ENCODE data around the gene ZBTB16.

The ZBTB16 gene

GRCh38 chr11:114243461-114244372 lies 184.2 kb downstream of the ZBTB16 start:
- no peak for DNase-seq (ENCODE audit: low read depth)

- DNase-seq (ENCODE audit: low read depth): no peak
These were observed 185.3 kb downstream of the ZBTB16 start for GRCh38 chr11:114244726-114245394.

DNA sequence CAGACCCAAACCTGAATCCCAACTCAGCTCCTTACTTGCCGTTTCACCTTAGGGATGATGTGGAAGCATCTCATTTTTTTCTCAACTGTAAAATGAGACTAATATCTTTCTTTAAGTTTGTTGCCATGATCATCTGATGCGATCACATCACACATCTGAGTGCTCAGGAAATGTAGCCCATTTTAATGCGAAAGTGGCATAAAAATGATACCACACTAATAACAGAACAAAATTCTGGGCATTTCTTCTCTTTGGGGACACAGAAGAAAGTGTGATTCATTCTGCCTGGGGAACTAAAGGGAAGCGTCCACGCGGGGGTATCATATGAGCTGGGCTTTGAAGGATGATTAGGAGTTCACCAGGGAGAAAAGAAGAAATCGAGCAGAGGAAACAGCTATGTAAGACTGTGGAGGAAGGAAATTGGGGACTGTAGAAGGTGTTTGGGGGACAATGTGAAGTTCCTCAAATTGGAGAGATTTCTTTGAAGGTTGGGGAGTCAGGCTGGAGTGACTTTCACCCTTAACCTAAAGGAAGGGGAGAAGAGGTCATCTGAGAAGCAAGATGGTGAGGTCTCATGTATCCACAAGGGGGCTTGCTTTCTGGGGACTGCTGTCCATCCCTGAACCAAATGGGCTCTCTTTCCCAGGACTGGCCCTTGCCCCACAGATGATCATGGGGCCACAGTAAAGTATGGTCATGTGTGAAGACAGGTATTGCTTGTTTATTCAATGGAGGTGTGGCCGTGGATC lies 187.0 kb downstream of the ZBTB16 start:
- no peak for DNase-seq (ENCODE audit: low read depth)

- DNase-seq (ENCODE audit: low read depth): no peak
These were observed 187.7 kb downstream of the ZBTB16 start for GRCh38 chr11:114247070-114247789.

GRCh38 chr11:114250180-114250579 lies 190.7 kb downstream of the ZBTB16 start:
- no peak for DNase-seq (ENCODE audit: low read depth)

DNA sequence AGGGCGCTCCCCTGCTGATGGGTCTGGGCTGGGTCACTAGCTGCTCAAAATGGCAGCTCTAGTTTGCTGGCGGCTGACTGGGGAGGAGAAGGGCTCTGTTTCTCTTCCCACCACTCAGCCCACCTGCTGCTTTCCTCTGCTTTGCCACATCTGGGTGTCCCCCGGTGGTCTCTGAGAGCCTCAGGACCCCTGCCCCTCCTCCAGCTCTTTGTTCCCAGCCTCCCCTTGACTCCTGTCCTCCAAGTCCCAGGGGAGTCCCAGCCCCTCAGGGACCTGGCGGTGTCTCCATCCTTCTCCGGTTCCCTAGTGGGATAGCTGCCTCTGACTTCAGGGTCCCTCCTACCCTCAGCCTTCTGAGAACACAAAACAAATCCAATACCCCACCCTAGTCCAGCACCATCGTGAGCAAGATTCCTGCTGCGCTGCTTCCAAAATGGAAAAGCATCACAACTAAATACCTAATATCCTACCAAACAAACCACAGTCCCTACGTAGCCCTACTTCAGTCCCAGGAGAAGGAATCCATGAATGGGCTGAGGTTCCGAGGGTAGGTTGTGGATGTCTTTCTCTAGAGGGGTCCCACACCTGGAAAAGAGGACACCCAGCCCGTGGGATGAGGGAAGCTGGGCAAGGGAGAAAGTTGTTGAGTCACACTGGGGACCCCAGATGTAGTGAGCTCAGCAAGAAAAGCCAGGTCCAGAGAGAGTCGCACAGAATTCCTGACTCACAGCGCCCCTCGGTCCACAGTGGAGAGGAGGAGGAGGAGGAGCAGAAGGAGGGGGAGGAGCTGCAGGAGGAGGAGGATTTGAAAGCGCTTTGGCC lies 191.7 kb downstream of the ZBTB16 start:
- no peak for DNase-seq (ENCODE audit: low read depth)

DNA sequence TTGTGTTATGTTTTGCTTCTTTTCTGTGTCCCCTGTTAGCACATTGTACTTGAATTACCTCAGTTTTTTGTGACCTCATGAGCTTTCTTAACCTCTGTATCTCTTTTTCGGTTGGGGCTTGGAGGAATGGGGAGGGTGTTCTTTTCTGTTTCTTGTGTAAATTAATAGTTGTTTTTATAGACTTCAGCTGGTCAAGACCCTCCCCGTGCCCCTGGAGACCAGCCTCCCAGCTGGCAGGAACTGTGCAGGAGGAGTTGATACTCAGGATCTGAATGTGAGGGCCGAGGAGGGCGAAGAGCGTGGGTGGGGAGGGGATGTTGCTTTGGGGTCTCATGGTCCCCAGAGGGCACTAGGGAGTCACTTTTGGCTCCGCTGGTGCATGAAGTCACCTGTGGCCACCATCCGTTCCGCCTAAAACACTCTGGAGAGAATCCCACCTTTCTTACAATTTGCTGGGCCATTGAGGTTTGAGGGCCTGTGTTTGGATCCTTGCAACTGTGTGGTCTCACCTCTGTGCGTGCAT lies 192.4 kb downstream of the ZBTB16 start:
- DNase-seq (ENCODE audit: low read depth): no peak

- no peak for DNase-seq (ENCODE audit: low read depth)
These were observed 193.3 kb downstream of the ZBTB16 start for GRCh38 chr11:114252767-114253166.

- no peak for DNase-seq (ENCODE audit: low read depth)
These were observed 194.3 kb downstream of the ZBTB16 start for GRCh38 chr11:114253771-114254170.

- DNase-seq (ENCODE audit: low read depth): no peak
These were observed 195.1 kb downstream of the ZBTB16 start for GRCh38 chr11:114254571-114255146.

GRCh38 chr11:114255289-114255688 lies 195.8 kb downstream of the ZBTB16 start:
- no peak for DNase-seq (ENCODE audit: low read depth)

GRCh38 chr11:114256176-114256966 lies 196.9 kb downstream of the ZBTB16 start:
- no peak for DNase-seq (ENCODE audit: low read depth)

GRCh38 chr11:114256967-114257286 lies 197.4 kb downstream of the ZBTB16 start:
- DNase-seq (ENCODE audit: low read depth): no peak

GRCh38 chr11:114257621-114258558 lies 198.4 kb downstream of the ZBTB16 start:
- DNase-seq (ENCODE audit: low read depth): no peak

DNA sequence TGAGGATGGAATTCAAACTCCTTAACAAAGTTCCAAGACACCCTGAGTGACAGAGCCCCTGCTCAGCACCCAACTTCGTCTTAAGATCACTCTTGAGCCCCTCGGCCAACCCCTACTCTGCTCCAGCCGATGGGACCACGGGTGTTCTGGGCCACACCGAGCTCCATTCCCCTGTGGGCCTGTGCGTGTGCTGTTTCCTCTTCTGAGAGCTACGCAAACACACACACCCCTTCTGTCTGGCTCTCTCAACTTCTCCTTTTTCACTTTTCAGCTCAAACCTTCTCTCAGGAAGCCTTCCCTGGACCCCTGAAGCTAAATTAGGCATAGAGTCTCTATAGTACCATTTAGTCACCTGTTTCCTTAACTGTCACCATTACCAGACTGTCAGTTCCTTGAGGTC lies 199.2 kb downstream of the ZBTB16 start:
- DNase-seq (ENCODE audit: low read depth): no peak

DNA sequence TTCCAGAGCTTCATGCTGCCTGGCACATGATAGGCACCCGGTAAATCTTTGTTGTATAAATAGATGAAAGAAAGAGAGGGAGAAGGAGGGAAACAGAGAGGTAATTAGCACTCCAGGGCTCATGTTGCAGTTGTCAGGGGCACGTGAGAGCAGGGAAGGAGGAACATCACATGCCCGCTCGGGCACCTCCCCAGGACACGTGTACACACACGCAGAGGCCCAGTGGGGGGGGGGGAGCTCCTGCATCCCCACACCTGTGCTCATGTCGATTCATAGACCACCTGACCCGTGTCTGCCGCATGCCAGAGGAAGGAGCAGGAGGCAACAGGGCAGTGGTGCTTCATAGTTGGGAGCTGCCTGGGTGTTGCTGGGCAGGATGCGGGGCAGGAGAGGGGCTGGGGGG lies 199.6 kb downstream of the ZBTB16 start:
- no peak for DNase-seq (ENCODE audit: low read depth)

DNA sequence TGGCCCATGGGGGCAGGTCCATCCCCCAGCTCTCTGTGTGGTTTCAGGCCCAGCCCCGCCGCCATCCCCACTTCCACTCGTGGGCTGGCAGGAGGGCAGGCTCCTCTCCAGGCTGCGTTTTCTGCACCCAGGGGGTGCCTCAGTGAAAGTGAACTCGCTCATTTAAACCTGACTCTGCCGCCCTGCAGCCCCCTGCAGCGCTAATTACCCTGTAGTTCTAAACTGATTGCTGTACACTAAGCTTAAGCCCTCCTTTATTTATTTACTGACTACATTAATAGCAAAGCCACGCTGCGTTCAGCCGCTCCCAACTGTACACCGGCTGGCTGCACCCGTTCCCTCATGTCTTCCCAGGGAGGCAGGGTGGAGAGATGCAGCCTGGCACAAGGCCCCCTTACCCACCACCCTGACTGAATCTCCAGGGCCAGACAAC lies 200.1 kb downstream of the ZBTB16 start:
- DNase-seq (ENCODE audit: low read depth): no peak

- no peak for DNase-seq (ENCODE audit: low read depth)
These were observed 200.6 kb downstream of the ZBTB16 start for GRCh38 chr11:114260077-114260476.

- DNase-seq (ENCODE audit: low read depth): no peak
These were observed 201.0 kb downstream of the ZBTB16 start for GRCh38 chr11:114260483-114260882.
